Fibroblast of lung (primary cell): ENCODE data around the gene RALY. TPM values are rescaled to one million over a fixed set of nuclear protein-coding genes. Genes with fewer than 3 reads are reported as not detected.

Experiments
- DNase-seq, 2 donors: peaks; one replicate each; pipeline versions ENCODE4 v3.0.0 to v3.0.0-alpha.2; 2010; ENCODE audit warnings: low read depth in 2 of 2
- H2AFZ ChIP-seq: 2 replicates; pipeline ENCODE4 v1.5.1; 2012; ENCODE audit warnings: low read length, control low read depth, inconsistent platforms
- H3K27ac ChIP-seq: 2 replicates; pipeline ENCODE4 v1.5.1; 2011; ENCODE audit warnings: low read length, control low read depth; ENCODE audit not compliant: insufficient read depth
- H3K27me3 ChIP-seq: 2 replicates; pipeline ENCODE4 v1.5.1; 2011; ENCODE audit warnings: mild to moderate bottlenecking, low read length; ENCODE audit not compliant: control insufficient read depth, insufficient read depth
- H3K36me3 ChIP-seq: 2 replicates; pipeline ENCODE4 v1.5.1; 2011; ENCODE audit warnings: low read length; ENCODE audit not compliant: control insufficient read depth, insufficient read depth
- H3K4me1 ChIP-seq: 2 replicates; pipeline ENCODE4 v1.5.1; 2011; ENCODE audit warnings: low read length; ENCODE audit not compliant: control insufficient read depth, insufficient read depth; ENCODE audit errors: extremely low read depth
- H3K4me2 ChIP-seq: 2 replicates; pipeline ENCODE4 v1.5.1; 2011; ENCODE audit warnings: low read length, control low read depth; ENCODE audit not compliant: insufficient read depth; ENCODE audit errors: extremely low read depth
- H3K4me3 ChIP-seq, 4 experiments: fragments of 200-600 bp in 1 of 4; sonication (generic) in 1 of 4; replicated peaks in 1 of 4; 2 replicates each; pipeline ENCODE4 v1.5.1; 2011 to 2016; ENCODE audit warnings: low read length in 4 of 4, low read depth in 3 of 4, mild to moderate bottlenecking in 3 of 4, control low read depth in 2 of 4, inconsistent platforms in 1 of 4, mixed read lengths in 1 of 4; ENCODE audit not compliant: insufficient read depth in 1 of 4; ENCODE audit errors: control extremely low read depth in 1 of 4
- H3K79me2 ChIP-seq: 2 replicates; pipeline ENCODE4 v1.5.1; 2012; ENCODE audit warnings: mild to moderate bottlenecking, low read length, inconsistent platforms; ENCODE audit not compliant: control insufficient read depth, insufficient read depth
- H3K9ac ChIP-seq: 2 replicates; pipeline ENCODE4 v1.5.1; 2011; ENCODE audit warnings: mild to moderate bottlenecking, low read length, control low read depth; ENCODE audit not compliant: insufficient read depth
- H3K9me3 ChIP-seq: 2 replicates; pipeline ENCODE4 v1.5.1; 2012; ENCODE audit warnings: low read depth, low read length; ENCODE audit not compliant: control insufficient read depth, insufficient read depth
- H4K20me1 ChIP-seq: 2 replicates; pipeline ENCODE4 v1.5.1; 2011; ENCODE audit warnings: low read length; ENCODE audit not compliant: control insufficient read depth, insufficient read depth; ENCODE audit errors: extremely low read depth
- CTCF ChIP-seq, 2 donors: IDR thresholded peaks in 1 of 2; conservative IDR thresholded peaks in 1 of 2; 1 replicate in 1 of 2; 2 replicates in 1 of 2; pipeline ENCODE4 v1.5.1; 2011 to 2012; ENCODE audit warnings: low read length in 2 of 2, control low read depth in 1 of 2, inconsistent platforms in 1 of 2, low read depth in 1 of 2, mild to moderate bottlenecking in 1 of 2
- EZH2 ChIP-seq: IDR thresholded peaks from 2 replicates; pipeline ENCODE4 v1.5.1; 2012; ENCODE audit warnings: low read length, control low read depth, mild to moderate bottlenecking; ENCODE audit errors: missing control alignments
- polyA plus RNA-seq, 2 donors: library from polyadenylated mRNA; depleted of rRNA in 1 of 2; stranded (reverse) in 1 of 2; unstranded in 1 of 2; fragments of >200 nt; gene quantifications; 2 replicates each; pipeline ENCODE4 v1.2.1, GENCODE V29; 2011 to 2012; ENCODE audit warnings: missing spikeins in 1 of 2
- total RNA-seq: library from RNA; depleted of rRNA; stranded (reverse); fragments of >200 nt; gene quantifications from 2 replicates; pipeline ENCODE4 v1.2.1, GENCODE V29; 2014

Gene RALY
- total and polyA plus RNA-seq, 2 donors (not counting 1 experiment from before 2014, with no cell fraction given) = 54.5 to 57.1 TPM

GRCh38 chr20:34055290-34055689, 61.6 kb downstream of the RALY start:
- TF ChIP-seq CTCF (conservative IDR thresholded peaks at IDR 0.05 in 1 of 2, IDR thresholded peaks at IDR 0.05 in 1 of 2; ENCODE audit: low read depth in 1 of 2, low read length in 2 of 2) (no peak), EZH2 (no peak)
- H3K79me2 ChIP-seq = peaks cover 29% of the 10 kb centered on the region
- H3K27me3 ChIP-seq = no peaks in the 10 kb centered on the region
- H3K4me3 ChIP-seq = no peak overlapping the region
- H3K27ac ChIP-seq = no peak overlapping the region
- H4K20me1 ChIP-seq = peaks cover 1% of the 10 kb centered on the region
- H3K36me3 ChIP-seq = no peaks in the 10 kb centered on the region
- no peaks in the 10 kb centered on the region for H3K4me1 ChIP-seq
- no peak for DNase-seq
- H2AFZ ChIP-seq = no peak overlapping the region
- no peak overlapping the region for H3K9ac ChIP-seq
- H3K4me2 ChIP-seq = no peak overlapping the region
- H3K9me3 ChIP-seq = no peaks in the 10 kb centered on the region

GRCh38 chr20:34058831-34059230, 65.1 kb downstream of the RALY start:
- no peak overlapping the region for H3K4me2 ChIP-seq
- no peak for DNase-seq
- H3K4me1 ChIP-seq = peaks cover 2% of the 10 kb centered on the region
- H2AFZ ChIP-seq = no peak overlapping the region
- peaks cover 1% of the 10 kb centered on the region for H4K20me1 ChIP-seq
- no peak overlapping the region for H3K9ac ChIP-seq
- no peaks in the 10 kb centered on the region for H3K27me3 ChIP-seq
- H3K9me3 ChIP-seq = no peaks in the 10 kb centered on the region
- H3K27ac ChIP-seq = no peak overlapping the region
- peaks cover 24% of the 10 kb centered on the region for H3K79me2 ChIP-seq
- no peak for TF ChIP-seq EZH2
- no peak for TF ChIP-seq CTCF (conservative IDR thresholded peaks at IDR 0.05 in 1 of 2, IDR thresholded peaks at IDR 0.05 in 1 of 2; ENCODE audit: low read depth in 1 of 2, low read length in 2 of 2)
- H3K36me3 ChIP-seq = no peaks in the 10 kb centered on the region
- H3K4me3 ChIP-seq = no peak overlapping the region

GRCh38 chr20:34060970-34061369, 67.3 kb downstream of the RALY start:
- peaks cover 1% of the 10 kb centered on the region for H4K20me1 ChIP-seq
- no peak overlapping the region for H3K27ac ChIP-seq
- H3K4me3 ChIP-seq = no peak overlapping the region
- no peaks in the 10 kb centered on the region for H3K27me3 ChIP-seq
- H3K4me1 ChIP-seq = peaks cover 10% of the 10 kb centered on the region
- H3K36me3 ChIP-seq = no peaks in the 10 kb centered on the region
- DNase-seq = no peak
- H3K9me3 ChIP-seq = no peaks in the 10 kb centered on the region
- H2AFZ ChIP-seq = no peak overlapping the region
- H3K4me2 ChIP-seq = no peak overlapping the region
- TF ChIP-seq CTCF (conservative IDR thresholded peaks at IDR 0.05 in 1 of 2, IDR thresholded peaks at IDR 0.05 in 1 of 2; ENCODE audit: low read depth in 1 of 2, low read length in 2 of 2) (no peak), EZH2 (no peak)
- H3K79me2 ChIP-seq = peaks cover 21% of the 10 kb centered on the region
- no peak overlapping the region for H3K9ac ChIP-seq
